Neural cell (in vitro differentiated cells): ENCODE data around the gene KCNJ6. TPM values are rescaled to one million over a fixed set of nuclear protein-coding genes. Genes with fewer than 3 reads are reported as not detected.

Experiments
- H2AFZ ChIP-seq: fragments of 200-600, 300-800 bp; sonication (generic), shearing (Covaris generic); 2 replicates; pipeline ENCODE4 v1.6.0; 2014; ENCODE audit warnings: low read depth, mild to moderate bottlenecking, antibody characterized with exemption, low read length, moderate library complexity
- H3F3A ChIP-seq: fragments of 200-600 bp; shearing (Covaris generic); 2 replicates; pipeline ENCODE4 v1.6.1; 2016; ENCODE audit warnings: mild to moderate bottlenecking, moderate library complexity, mixed read lengths, antibody characterized with exemption, low read length; ENCODE audit not compliant: insufficient read depth, poor library complexity, severe bottlenecking
- H3K27ac ChIP-seq: fragments of 200-600, 300-800 bp; sonication (generic), shearing (Covaris generic); 2 replicates; pipeline ENCODE4 v1.5.1; 2014; ENCODE audit warnings: mild to moderate bottlenecking, low read length, moderate library complexity
- H3K27me3 ChIP-seq: fragments of 300-800, 200-600 bp; sonication (generic), shearing (Covaris generic); 2 replicates; pipeline ENCODE4 v1.6.0; 2014; ENCODE audit warnings: mild to moderate bottlenecking, low read depth, low read length, moderate library complexity; ENCODE audit not compliant: insufficient read depth
- H3K36me3 ChIP-seq: fragments of 300-800, 200-600 bp; sonication (generic), shearing (Covaris generic); 2 replicates; pipeline ENCODE4 v1.5.1; 2014; ENCODE audit warnings: mild to moderate bottlenecking, antibody characterized with exemption, low read length, moderate library complexity; ENCODE audit not compliant: insufficient read depth
- H3K4me2 ChIP-seq: fragments of 300-800, 200-600 bp; sonication (generic), shearing (Covaris generic); 2 replicates; pipeline ENCODE4 v1.6.0; 2014; ENCODE audit warnings: mild to moderate bottlenecking, low read length
- H3K4me3 ChIP-seq: fragments of 300-800, 200-600 bp; sonication (generic), shearing (Covaris generic); 2 replicates; pipeline ENCODE4 v1.5.1; 2014; ENCODE audit warnings: mild to moderate bottlenecking, low read length, moderate library complexity
- H3K79me2 ChIP-seq: fragments of 200-600 bp; shearing (Covaris generic); replicated peaks from 2 replicates; pipeline ENCODE4 v1.6.0; 2014; ENCODE audit warnings: mild to moderate bottlenecking, low read length, moderate library complexity; ENCODE audit not compliant: insufficient read depth
- H3K9ac ChIP-seq: fragments of 300-800, 200-600 bp; sonication (generic), shearing (Covaris generic); 2 replicates; pipeline ENCODE4 v1.6.1; 2016; ENCODE audit warnings: mild to moderate bottlenecking, low read length, mixed read lengths
- H3K9me2 ChIP-seq: fragments of 200-600 bp; shearing (Covaris generic); 2 replicates; pipeline ENCODE4 v1.6.1; 2016; ENCODE audit warnings: mild to moderate bottlenecking, low read length, mixed read lengths; ENCODE audit not compliant: insufficient read depth
- H3K9me3 ChIP-seq: fragments of 200-600, 300-800 bp; sonication (generic), shearing (Covaris generic); 2 replicates; pipeline ENCODE4 v1.6.1; 2016; ENCODE audit warnings: mild to moderate bottlenecking, mixed run types, low read length, moderate library complexity, mixed read lengths
- H4K20me1 ChIP-seq: fragments of 200-600 bp; shearing (Covaris generic); 2 replicates; pipeline ENCODE4 v1.6.1; 2016; ENCODE audit warnings: mild to moderate bottlenecking, mixed run types; ENCODE audit not compliant: insufficient read depth
- EP300 ChIP-seq: fragments of 450-650 bp; conservative IDR thresholded peaks from 2 replicates; pipeline ENCODE4 v1.6.1; 2014; ENCODE audit warnings: antibody characterized with exemption, mild to moderate bottlenecking, moderate library complexity; ENCODE audit not compliant: poor library complexity, severe bottlenecking
- EZH2 ChIP-seq: fragments of 200-600, 300-800 bp; shearing (Covaris generic), sonication (generic); IDR thresholded peaks from 2 replicates; pipeline ENCODE4 v1.6.1; 2014; ENCODE audit warnings: antibody characterized with exemption, low read length, borderline replicate concordance, mild to moderate bottlenecking; ENCODE audit not compliant: insufficient read depth, poor library complexity, severe bottlenecking
- MXI1 ChIP-seq: fragments of 450-650 bp; conservative IDR thresholded peaks from 2 replicates; pipeline ENCODE4 v1.6.1; 2014; ENCODE audit warnings: antibody characterized with exemption, mild to moderate bottlenecking; ENCODE audit not compliant: poor library complexity, severe bottlenecking
- POLR2AphosphoS5 ChIP-seq: IDR thresholded peaks from 2 replicates; pipeline ENCODE4 v1.6.1; 2012
- RAD21 ChIP-seq: fragments of 450-650 bp; conservative IDR thresholded peaks from 2 replicates; pipeline ENCODE4 v1.6.1; 2014; ENCODE audit warnings: antibody characterized with exemption, mild to moderate bottlenecking, moderate library complexity
- REST ChIP-seq: IDR thresholded peaks from 2 replicates; pipeline ENCODE4 v1.6.1; 2012; ENCODE audit warnings: borderline replicate concordance
- SMC3 ChIP-seq: fragments of 450-650 bp; conservative IDR thresholded peaks from 2 replicates; pipeline ENCODE4 v1.6.1; 2014; ENCODE audit warnings: antibody characterized with exemption, mild to moderate bottlenecking, moderate library complexity; ENCODE audit not compliant: poor library complexity
- TAF1 ChIP-seq: IDR thresholded peaks from 2 replicates; pipeline ENCODE4 v1.6.1; 2012; ENCODE audit warnings: low read depth
- polyA plus RNA-seq: library from polyadenylated mRNA; depleted of rRNA; stranded (reverse); fragments of >200 nt; gene quantifications from 2 replicates; pipeline ENCODE4 v1.2.3, GENCODE V29; 2014
- TF ChIP-seq, protein P1 (sequence below): fragments of 450-650 bp; IDR thresholded peaks from 2 replicates; pipeline ENCODE4 v1.5.1; 2014; ENCODE audit warnings: antibody characterized with exemption, mild to moderate bottlenecking, moderate library complexity; ENCODE audit not compliant: poor library complexity, severe bottlenecking

KCNJ6 gene
- polyA plus RNA-seq, 1 donor from 2014 or later: 1.7 TPM

DNA sequence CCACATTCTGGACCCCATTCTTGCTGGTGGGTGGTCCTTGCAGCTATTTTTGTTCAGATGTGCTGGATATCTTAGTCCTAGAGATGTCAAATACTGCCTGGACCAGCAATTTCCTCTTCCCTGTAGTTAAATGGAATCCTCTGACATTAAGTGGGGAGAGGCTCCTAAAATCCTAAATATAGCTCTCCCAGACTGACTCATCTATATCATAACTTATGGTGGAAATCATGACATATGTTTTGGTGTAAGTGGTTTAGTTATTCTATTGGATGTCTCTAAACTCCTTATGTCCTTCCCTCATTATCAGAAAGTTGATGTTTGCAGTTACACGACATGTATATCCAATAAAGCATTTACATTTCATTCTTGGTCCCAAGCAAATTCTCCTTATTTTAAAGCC lies 73.1 kb downstream of the KCNJ6 start:
- Histone ChIP-seq H3K4me3 (no peak overlapping the region), H3K27ac (no peak overlapping the region), H4K20me1 (no peaks in the 10 kb centered on the region), H3K4me2 (no peak overlapping the region), H3K27me3 (no peaks in the 10 kb centered on the region), H3K79me2 (no peaks in the 10 kb centered on the region), H3K9ac (no peak overlapping the region), H3K36me3 (no peaks in the 10 kb centered on the region), H3K9me3 (no peaks in the 10 kb centered on the region), H3F3A (no peaks in the 10 kb centered on the region), H2AFZ (no peak overlapping the region), H3K9me2 (no peaks in the 10 kb centered on the region)
- TF ChIP-seq, protein P1, sequence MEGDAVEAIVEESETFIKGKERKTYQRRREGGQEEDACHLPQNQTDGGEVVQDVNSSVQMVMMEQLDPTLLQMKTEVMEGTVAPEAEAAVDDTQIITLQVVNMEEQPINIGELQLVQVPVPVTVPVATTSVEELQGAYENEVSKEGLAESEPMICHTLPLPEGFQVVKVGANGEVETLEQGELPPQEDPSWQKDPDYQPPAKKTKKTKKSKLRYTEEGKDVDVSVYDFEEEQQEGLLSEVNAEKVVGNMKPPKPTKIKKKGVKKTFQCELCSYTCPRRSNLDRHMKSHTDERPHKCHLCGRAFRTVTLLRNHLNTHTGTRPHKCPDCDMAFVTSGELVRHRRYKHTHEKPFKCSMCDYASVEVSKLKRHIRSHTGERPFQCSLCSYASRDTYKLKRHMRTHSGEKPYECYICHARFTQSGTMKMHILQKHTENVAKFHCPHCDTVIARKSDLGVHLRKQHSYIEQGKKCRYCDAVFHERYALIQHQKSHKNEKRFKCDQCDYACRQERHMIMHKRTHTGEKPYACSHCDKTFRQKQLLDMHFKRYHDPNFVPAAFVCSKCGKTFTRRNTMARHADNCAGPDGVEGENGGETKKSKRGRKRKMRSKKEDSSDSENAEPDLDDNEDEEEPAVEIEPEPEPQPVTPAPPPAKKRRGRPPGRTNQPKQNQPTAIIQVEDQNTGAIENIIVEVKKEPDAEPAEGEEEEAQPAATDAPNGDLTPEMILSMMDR: no peak
- TF ChIP-seq SMC3 (no peak), MXI1 (no peak), TAF1 (no peak), POLR2AphosphoS5 (no peak), EP300 (no peak), RAD21 (no peak), EZH2 (no peak), REST (no peak)

DNA sequence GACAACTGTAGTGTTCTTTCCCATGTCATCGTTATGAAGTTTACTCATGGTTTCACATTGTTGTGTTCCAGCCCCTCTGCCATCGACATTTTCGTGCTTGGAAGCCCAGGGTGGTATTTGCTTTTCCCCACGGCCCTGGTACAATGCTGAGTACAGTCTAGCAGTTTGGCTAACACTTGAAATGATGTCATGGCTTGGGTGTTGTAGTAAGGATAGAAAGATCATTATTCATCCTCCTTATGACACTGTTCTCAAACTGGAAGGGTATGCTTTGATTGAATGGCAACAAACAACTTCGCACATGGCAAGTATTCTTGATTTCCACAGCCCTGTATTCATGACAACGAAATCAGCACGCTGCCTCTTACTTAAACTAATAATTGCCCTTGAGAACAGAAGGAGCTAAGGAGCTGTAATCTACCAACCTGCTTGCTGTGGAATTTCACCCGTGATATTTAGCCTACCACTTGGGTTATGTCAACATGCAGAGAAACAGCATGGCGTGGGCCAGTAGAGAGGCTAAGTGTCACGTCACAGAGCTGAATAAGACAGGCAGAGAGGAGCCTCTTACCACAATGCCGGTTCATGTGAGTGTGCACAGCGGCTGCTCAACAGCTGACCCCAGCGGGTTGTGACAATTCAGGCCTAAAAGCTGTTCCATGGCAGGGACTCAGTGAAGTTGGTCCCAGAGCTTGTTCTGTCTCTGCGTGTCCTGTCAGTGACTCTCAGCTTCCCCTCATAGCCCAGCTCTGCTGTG lies 73.9 kb downstream of the KCNJ6 start:
- H3K9me2 ChIP-seq: no peaks in the 10 kb centered on the region
- H3K4me3 ChIP-seq: no peak overlapping the region
- no peaks in the 10 kb centered on the region for H3K27me3 ChIP-seq
- H3K36me3 ChIP-seq: no peaks in the 10 kb centered on the region
- H3K9me3 ChIP-seq: no peaks in the 10 kb centered on the region
- H2AFZ ChIP-seq: no peak overlapping the region
- no peak overlapping the region for H3K9ac ChIP-seq
- TF ChIP-seq EP300 (no peak), EZH2 (no peak), POLR2AphosphoS5 (no peak), REST (no peak), TAF1 (no peak)
- TF ChIP-seq, protein P1: no peak
- H3F3A ChIP-seq: no peaks in the 10 kb centered on the region
- no peak overlapping the region for H3K27ac ChIP-seq
- H3K79me2 ChIP-seq: no peaks in the 10 kb centered on the region
- no peak overlapping the region for H3K4me2 ChIP-seq
- H4K20me1 ChIP-seq: no peaks in the 10 kb centered on the region
